ENCODE measurements around the gene PELI1.

The PELI1 gene

DNA sequence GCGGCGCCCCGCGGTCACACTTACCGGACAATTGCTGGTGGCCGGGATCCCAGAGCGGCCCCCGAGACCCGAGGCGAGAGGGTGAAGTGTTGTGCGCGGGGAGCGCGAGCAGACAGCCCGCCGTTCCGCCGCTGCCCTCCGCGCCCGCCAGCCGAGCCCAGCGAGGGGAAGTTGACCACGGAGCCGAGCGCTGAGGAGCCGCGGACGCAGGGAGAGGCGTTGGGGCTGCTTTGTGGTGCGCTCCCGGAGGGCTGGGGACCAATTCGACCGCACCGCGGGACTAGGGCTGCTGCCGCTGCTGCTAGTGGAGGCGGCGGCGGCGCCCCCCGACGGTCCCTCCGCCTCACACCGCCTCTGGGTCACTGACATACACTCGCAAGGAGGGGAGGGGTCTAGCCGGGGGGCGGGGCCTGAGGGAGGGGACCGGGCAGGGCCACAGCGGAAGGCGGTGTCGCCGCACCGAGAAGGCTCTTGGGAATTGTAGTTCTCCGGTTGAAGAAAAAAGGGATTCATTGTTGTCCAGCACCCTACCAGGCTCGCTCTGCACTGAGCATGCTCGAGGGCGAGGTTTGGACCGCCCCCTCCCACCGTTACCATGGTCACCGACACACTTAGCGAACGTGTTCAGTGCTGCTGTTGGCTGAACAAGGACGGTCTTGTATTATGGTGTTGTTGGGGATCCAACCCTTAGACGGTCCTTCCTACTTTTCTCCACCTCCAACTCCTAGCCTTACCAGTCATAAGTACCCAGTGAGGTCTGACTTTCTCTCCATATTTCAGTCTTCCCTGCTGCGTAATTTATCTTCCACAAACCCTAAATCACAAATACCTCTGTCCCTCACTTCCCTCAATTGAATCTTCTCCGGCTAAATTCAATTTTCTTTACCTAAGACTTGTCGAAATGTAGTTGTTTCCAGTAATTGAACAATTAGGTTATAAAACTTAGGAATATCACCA lies at the start of gene PELI1:
TSS of gene PELI1 (minus strand) at position 364 of the 957 bp plus-strand sequence. CDS start 36,110 bp downstream, outside the sequence.
- peak; percentile 94 to 97 for DNase-seq

DNA sequence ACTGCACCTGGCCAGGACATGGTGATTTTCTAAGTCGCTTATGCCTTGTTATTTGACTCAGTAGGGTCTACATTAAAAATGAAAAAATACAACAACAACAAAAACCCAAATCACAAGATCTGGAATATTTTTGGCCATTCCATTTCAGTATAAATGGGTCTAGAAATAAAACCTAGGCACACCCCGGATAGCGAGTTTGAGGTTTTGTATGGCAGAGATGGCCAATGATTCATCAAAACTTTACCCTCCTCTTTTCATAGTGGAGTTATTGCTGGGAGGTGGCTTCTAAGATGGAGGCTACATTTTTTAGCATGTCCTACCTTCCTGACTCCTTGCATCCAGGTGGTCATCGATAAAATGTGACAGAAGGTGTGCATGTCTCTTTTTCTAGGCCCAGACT lies 49.3 kb upstream of the PELI1 start:
- DNase-seq, result no peak

GRCh38 chr2:64192664-64193105 lies 48.5 kb upstream of the PELI1 start:
- DNase-seq, result no peak

- no peak for DNase-seq
These were observed 47.9 kb upstream of the PELI1 start for GRCh38 chr2:64192125-64192479.

DNA sequence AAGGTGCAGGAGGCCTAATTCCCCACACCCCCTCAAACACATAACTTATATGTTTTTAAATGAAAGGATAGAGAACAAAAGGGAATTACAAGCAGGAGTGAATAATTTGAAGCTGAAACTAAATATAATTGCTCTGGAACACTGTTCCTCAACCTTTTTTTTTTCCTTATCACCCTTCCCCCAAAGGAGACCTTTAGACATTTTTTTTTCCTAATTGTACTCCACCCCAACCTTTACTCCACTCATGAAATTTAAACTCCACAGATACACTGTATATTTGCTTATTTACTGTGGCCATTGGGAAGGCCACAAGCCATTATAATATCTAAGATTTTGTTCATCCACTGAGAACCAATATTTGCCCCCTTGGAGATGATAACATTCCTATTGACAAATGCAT lies 45.4 kb upstream of the PELI1 start:
- no peak for DNase-seq

DNA sequence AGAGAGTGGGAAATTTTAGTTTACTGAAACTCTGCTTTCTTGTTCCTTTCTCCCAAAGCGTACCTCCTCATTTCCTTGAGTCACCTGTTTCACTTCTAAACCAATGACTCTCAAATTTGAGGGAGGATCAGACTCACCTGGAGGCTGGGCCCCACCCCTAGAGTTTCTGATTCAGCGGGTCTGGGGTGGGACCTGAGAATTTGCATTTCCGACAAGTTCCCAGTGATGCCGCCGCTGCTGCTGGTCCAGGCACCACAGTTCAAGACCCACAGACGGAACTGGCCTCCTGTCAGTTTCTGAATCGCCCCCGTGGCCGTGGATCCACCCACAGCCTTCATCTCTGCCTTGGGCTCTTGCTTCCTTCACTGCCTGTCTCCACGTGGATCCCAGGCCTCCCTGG lies 44.9 kb upstream of the PELI1 start:
- DNase-seq, result no peak

DNA sequence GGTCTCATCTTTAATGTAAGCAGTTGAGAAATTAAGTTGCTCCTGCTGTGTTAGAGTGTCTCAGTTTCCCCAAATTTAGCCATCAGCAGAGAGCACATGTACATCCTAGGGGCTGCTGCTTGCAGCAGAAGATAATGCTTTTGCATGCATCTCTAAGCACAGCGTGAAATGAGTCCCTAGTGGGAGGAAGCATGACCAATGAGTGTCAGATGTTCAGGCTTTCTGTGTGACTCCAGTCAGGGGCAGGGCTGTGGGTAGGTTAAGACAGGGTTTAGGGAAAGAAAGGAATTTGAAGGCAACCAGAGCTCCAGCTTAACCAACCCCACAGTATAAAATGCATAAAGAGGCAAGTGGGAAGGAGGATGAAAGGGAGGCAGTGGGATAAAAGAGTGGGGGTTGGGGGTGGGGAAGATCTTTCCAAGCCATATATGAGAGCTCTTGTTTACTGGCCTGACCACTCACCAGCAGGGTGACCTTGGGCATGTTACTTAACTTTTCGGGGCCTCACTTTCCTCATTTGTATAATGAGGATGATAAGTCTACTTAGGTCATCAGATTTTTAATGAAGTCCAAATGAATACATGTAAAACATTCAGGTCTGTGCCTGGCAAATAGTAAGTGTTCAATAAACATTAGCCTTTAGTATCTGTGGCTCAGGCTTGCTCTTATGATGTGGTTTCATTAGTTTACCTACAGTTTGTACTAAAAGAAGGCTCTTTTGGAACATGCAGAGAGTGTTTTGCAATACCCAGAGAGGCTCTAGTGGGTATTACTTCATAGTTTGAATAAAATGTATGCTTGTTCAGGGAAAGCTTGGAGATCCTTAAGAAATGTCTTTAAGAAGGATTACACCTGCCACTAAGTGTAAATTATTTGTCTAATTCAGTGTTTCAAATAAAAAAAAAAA lies 42.7 kb upstream of the PELI1 start:
- DNase-seq, result no peak

GRCh38 chr2:64179582-64180321 lies 35.5 kb upstream of the PELI1 start:
- no peak for DNase-seq

- DNase-seq, result no peak
These were observed 33.1 kb upstream of the PELI1 start for GRCh38 chr2:64177315-64177714.

- DNase-seq, result no peak
These were observed 31.4 kb upstream of the PELI1 start for GRCh38 chr2:64175419-64176197.

- DNase-seq, result no peak
These were observed 29.2 kb upstream of the PELI1 start for GRCh38 chr2:64173156-64174135.

GRCh38 chr2:64168756-64169155 lies 24.5 kb upstream of the PELI1 start:
- DNase-seq, result no peak

DNA sequence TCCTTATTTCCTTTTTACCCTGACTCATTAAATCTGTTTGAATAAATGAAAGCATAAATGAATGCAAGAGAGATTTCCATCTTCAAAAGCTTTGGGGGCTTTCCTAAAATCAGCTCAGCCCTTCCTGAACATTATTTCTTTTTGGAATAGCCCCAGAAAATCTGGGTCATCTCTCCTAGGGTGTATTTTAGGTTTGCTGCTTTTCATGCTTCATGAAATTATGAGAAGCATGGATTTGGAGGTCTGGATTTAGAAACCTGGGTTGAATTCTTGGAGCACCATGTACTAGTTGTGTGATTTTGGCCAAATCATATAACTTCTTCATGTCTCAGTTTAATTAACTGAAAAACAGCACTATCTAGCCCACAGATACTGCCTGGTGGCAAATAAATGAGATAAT lies 24.0 kb upstream of the PELI1 start:
- no peak for DNase-seq

GRCh38 chr2:64166637-64167420 lies 22.6 kb upstream of the PELI1 start:
- DNase-seq, result no peak

DNA sequence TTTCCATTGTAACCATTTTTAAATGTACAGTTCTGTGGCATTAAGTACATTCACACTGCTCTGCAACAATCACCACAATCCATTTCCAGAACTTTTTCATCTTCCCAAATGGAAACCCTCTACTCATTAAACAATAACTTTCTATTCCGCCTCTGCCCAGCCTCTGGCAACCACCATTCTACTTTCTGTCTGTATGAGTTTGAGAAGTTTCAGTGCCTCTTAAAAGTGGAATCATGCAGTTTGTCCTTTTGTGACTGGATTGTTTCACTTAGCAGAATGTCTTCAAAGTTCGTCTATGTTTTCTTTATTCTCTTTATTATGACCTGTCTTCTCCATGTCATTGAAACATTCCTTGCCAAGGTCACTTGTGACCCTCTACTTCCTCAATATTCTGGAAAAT lies 22.0 kb upstream of the PELI1 start:
- DNase-seq, result no peak

DNA sequence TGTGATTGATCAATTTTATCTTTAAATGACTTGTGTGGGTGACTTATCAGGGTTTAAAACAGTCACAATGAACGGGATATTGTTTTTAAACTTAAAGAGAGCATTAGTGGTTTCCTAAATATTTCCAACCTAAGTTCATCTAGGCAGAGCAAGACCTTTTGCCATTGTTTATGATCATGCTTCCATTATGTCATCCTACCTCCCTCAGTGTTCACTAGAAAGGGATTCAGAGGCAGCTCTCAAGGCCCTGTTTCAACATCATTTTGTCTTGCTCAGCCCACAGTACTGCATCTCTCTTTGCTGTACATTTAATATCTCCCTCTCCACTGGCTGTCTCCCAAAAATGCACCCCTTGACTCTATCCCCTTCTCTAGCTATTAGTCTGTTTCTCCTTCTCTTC lies 21.5 kb upstream of the PELI1 start:
- no peak for DNase-seq

GRCh38 chr2:64164629-64165028 lies 20.4 kb upstream of the PELI1 start:
- no peak for DNase-seq

DNA sequence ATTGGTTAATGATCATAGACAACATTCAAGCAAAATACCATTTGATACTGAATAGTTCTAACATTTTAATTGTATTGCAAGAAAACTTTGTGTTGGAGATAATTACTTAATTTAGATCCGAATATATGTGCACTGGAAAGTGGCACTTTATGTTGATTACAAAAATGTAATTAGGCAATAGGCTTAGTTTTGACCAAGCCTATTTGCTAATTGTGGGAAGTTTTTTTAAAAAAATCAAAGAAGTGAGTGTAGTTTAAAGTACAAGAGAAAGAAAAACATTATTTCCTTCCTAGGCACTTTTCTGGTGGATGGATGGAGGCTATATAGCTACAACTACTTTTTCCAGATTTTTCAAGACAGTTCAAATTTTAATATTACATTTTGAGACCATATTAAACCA lies 18.3 kb upstream of the PELI1 start:
- DNase-seq, result no peak

- no peak for DNase-seq
These were observed 13.6 kb upstream of the PELI1 start for GRCh38 chr2:64157792-64158191.

- no peak for DNase-seq
These were observed 9.6 kb upstream of the PELI1 start for GRCh38 chr2:64153811-64154210.
